NCI-H2196 (cell line): ENCODE measurements around the gene MPRIP.
A peak's percentile ranks its signal among the peaks of the same experiment; 100 is the strongest.

Experiments used
- DNase-seq: peaks from one replicate; lab custom pipeline; 2025; ENCODE audit not compliant: unreplicated experiment; lab: John Stamatoyannopoulos, UW

MPRIP gene

DNA sequence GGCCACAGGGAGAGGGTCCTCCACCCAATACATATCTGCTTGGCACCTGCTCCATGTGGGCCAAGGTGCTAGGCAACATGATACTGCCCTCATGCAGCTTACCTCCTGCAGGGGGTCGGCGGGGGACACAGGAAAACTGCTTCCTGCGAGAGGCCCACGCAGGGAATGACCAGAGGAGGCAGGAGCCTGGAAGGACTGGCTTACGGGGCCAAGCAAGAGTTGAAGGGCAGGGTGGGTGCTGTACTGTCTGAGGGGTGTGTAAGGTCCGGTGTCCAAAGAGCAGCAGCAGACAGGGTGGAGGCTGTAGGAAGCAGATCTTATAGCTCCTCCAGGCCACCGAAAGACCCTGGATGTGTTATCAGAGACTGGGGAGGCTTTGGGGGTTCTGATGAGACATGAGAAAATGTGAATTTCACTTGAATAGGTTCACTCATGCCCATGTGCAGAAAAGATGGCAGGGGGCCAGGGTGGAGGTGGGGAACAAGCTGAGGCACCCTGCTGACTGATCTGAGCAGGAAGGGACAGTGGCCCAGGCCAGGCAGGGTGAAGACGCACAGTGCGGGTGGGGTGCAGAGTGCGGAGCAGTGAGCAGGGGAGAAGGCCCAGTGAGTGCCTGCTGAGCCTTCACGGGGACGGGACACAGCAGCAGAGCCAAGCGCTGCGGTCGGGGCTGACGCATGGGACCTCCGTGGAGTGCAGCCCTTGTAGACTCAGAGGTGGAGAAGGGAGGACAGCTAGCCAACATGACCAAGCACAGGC, 186.4 kb downstream of the MPRIP start:
- no peak for DNase-seq

DNA sequence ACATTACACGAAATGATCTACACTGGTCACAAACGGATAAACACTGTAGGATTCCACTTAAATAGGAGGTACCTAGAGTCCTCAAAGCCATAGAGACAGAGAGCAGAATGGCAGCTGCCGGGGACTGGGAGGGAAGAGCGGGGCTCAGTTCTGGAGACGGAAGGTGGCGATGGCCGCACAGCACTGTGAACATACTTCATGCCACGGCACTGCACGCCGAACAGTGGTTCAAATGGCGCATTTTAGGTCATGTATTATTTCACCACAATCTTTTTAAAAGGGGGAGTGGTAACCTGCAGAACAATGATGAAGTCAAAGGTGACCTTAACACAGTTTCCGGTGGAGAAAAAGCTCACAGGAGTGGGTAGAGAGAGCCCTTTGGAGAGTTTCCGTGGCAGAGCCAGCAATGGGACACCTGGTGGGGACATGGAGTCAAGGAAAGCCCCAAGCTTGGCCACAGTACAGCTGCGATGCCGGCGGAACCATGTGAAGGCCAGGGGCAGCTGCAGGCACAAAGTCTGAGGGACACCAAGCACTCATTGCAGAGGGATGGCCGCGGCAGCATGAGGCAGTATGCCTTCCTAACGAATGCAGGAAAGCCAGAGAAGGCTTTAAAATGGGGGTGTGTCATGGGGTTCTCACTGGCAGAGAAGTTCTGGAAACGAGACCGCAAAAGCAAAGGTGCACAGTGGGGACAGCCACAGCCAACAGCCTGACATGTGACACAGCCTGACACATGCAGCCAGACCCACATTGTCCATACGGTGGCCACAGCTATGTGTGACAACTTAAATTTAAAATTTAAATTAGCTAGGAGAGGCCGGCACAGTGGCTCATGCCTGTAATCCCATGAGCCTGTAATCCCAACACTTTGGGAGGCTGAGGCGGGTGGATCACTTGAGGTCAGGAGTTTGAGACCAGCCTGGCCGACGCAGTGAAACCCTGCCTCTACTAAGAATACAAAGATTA, 187.4 kb downstream of the MPRIP start:
- DNase-seq = no peak

DNA sequence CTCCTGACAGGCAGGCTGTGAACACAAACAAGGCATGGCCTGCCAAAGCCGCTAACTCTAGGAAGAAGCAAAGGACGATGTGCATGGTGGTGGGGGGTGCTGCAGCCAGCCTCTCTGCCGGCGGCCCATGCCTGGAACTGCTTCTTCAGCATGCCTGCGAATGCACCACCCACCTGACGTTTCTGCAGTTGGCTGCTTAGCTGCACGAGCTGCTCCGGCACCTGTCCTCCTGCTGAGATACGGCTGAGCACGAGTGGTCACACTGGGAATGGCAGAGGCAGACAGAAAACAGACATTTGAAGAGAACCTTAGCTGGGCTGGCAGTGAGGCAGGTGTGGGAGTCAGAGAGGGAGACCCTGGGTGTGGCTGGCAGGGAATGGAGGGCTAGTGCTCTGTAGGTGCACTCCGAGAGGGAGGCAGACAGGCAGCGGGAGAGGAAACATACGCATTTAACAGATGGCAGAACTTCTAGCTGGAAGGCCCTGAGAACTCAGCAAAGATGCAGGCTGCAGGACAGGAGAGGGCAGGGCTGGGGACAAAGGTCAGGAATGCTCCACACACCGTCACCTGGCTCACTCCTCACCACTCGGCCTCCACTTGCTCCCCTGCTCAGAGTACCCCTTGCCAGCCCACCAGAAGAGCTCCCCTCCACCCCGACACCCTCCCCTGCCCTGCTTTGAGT, 189.5 kb downstream of the MPRIP start:
- DNase-seq = no peak

DNA sequence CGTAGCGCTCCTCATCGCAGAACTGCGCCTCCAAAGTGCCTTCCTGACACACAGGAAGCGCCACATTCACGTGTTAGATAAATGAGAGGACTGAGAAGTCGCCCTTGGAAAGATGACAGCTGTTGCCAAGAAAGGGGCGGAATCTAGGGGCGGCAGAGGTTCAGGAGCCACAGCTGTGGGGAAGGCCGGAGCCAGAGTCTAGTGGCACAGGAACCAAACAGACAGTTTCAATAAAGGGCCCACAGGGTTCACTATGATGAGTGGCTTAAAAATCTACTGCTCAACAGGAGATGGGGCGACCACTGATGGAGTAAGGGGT, 190.0 kb downstream of the MPRIP start:
- DNase-seq = no peak

DNA sequence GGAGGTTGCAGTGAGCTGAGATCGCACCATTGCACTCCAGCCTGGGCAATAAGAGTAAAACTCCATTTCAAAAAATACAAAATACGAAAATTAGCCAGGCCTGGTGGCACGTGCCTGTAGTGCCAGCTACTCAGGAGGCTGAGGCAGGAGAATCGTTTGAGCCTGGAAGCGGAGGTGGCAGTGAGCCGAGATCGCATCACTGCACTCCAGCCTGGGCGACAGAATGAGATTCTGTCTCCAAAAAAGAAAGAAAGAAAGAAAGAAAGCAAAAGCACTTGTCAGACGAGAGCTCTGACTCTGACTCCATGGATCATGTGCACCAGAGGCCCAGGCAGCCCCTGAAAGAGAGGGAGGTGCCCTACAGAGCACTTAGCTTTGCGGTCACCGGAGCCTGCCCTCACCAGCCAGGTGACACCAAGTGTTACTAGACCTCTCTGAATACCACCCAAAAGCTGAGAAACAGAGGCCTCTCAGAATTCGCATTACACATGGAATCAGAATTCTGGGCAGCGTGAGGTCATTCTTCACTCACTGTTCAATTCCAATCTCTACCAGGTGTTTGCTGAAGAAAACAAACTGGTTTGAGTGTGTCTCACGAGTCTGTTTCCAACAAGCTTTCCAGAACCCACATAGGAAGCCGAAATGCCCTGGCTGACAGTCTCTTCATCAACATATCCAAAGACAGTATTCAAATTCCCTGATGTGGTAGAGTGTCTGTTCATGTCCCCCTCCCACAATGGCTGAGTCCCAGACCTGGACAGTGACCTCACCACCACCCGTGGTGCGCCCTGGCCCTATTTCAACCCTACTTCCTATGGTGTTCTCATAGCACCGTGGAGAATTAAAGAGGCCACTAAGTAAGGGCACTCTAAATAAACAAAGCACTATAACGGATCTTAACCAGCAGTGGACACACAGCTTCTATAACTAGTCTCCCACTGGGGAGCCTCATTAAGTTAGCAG, 193.2 kb downstream of the MPRIP start:
- DNase-seq = peak; percentile 36

DNA sequence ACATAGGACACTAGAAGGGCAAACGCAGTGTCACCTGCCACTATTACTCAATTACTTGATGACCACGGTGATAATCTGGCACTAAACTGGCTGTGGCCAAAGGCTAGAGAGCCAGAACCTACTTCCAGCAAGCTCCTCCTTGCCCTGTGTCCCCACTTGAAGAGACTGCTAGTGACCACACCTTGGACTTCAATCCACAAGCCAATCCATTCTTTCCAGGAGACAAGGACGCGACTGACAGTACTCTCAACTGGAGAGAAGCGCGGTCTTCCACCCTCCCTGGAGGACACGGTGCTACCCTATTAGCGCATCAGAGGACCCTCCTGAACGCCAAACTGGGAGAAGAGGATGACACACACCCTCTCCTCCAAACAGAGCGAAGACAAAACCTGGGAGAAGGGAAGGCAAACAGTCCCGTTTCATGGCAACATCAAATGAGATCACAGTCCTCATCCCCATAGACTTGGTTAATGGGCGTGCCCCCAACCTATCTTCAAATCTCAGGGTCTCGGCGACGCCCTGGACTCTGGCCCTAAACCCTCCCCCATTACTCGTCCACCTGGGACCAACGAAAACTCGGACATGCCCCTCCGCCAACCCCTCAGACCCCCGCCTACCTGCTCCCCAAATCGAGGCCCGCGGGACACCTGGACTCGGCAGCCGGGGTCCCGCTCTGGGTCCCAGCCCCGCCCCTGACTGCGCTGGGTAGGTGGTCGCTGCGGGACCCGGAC, 194.2 kb downstream of the MPRIP start:
- no peak for DNase-seq

DNA sequence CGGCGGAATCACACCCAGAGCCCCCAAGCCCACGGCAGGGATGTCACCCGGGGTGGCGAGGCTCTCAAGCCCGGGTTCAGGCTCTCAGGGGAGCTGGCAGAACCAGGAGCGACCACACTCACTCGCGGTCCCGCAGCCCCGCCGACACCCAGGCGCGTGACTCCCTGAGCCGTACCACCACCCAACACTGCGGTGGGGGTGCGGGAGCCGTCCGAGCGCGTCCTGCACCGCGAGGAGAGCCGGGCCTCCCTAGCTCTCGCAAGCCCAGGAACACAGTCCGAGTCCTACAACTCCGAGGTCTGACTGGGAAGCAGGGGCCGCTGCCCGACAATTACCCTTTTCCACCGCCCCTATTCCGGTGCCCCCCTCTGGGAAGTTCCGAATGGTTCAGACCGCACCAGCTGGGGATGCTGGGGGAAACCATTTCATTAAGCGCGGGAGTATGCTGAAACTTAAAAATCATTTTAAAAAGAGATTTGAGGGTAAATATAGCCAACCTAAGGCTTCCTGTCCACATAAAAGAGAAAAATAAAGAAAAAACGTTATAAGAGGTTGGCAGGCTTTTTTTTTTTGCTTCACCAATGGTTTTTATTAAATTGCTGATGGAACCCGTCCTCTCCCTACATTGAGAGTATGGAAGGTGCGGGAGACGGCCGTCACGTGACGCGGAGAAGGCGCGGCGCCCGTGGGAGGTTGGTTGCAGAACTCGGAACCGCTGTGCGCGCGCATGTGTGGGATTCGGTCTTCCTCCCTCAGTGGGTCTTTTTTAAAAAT, 195.0 kb downstream of the MPRIP start, which contains the start of gene FLCN:
Gene FLCN (minus strand): TSS at position 143 of the 774 bp plus-strand sequence. CDS start 9,031 bp downstream, outside the sequence.
- DNase-seq = peak; percentile 55

DNA sequence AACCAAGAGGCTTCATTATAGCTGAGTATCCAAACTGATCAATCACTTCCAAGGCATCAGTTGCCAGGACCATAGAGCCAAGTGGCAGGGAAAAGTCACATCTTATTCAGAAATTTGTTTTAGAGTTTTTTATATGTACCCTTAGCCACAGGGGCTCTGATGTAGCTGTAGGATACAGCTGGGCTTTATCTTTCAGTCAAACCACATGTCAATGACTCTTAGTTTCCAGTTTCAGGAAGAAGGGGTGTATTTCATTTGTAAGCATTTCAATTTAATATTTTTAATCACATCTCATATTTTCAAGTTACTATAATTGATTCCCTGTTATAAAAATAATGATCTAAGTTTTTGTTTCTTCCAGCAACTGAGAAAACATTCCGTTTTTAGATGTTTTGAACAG, 197.6 kb downstream of the MPRIP start:
- DNase-seq = no peak

DNA sequence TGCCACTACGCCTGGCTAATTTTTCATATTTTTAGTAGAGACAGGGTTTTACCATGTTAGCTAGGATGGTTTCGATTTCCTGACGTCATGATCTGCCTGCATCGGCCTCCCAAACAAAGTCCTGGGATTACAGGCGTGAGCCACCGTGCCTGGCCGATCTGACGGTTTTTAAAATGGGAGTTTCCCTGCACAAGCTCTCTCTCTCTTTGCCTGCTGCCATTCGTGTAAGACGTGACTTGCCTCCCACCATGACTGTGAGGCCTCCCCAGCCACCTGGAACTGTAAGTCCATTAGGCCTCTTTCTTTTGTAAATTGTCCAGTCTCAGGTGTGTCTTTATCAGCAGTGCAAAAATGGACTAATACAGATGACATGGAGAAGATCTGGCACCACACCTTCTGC, 199.4 kb downstream of the MPRIP start:
- no peak for DNase-seq

DNA sequence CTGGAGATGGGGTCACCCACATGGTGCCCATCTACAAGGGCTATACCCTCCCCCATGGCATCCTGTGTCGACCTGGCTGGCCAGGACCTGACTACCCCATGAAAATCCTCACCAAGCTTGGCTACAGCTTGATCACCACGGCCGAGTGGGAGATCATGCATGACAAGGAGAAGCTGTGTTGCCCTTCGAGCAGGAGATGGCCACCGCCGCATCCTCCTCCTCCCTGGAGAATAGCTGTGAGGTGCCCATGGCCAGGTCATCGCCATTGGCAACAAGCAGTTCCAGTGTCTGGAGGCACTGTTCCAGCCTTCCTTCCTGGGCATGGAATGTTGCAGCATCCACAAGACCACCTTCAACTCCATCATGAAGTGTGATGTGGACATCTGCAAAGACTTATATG, 200.0 kb downstream of the MPRIP start:
- no peak for DNase-seq
